ENCODE measurements around the gene ST3GAL3.

GRCh38 chr1:43803646-43804045 lies 96.3 kb downstream of the ST3GAL3 start:
- no peak for TF ChIP-seq CTCF (IDR thresholded peaks at IDR 0.05)
- no peak for TF ChIP-seq POLR2A (IDR thresholded peaks at IDR 0.05)
- no peak for TF ChIP-seq POLR2AphosphoS5 (IDR thresholded peaks at IDR 0.05; ENCODE audit: insufficient read depth in 1 of 2, low read depth in 1 of 2)

All from vagina (tissue), 2 donors.